WTC11 (cell line): ENCODE data around the gene CHADL. TPM values are rescaled to one million over a fixed set of nuclear protein-coding genes. Genes with fewer than 3 reads are reported as not detected.

Experiments
- ATAC-seq: fragments of 200-7000 bp; cut with Tn5 transposase; 2 replicates; pipeline ENCODE4 v1.10.0; 2021; ENCODE audit warnings: mild to moderate bottlenecking, moderate library complexity
- CTCF ChIA-PET: fragments of 300-600 bp; sonication (Branson Sonifier 250); formaldehyde crosslinking; loops from one replicate; lab custom pipeline; 2021; ENCODE audit warnings: antibody characterized with exemption; lab: Charles Lee
- POLR2A ChIA-PET: fragments of 350-600 bp; sonication (Branson Sonifier 250); formaldehyde crosslinking; loops from one replicate; lab custom pipeline; 2021; ENCODE audit warnings: antibody characterized with exemption; lab: Charles Lee
- DNase-seq: peaks from one replicate; pipeline ENCODE4 v3.0.0; 2021; ENCODE audit warnings: low spot score
- H3K27ac Mint-ChIP-seq: 2 replicates; pipeline ENCODE4 v1.8.0; 2021; ENCODE audit warnings: mixed read lengths
- H3K27me3 Mint-ChIP-seq: 2 replicates; pipeline ENCODE4 v1.8.0; 2021; ENCODE audit warnings: low read depth, mild to moderate bottlenecking, moderate library complexity, mixed read lengths
- H3K36me3 Mint-ChIP-seq: 2 replicates; pipeline ENCODE4 v1.8.0; 2021; ENCODE audit warnings: mixed read lengths
- H3K4me1 Mint-ChIP-seq: 2 replicates; pipeline ENCODE4 v1.8.0; 2022; ENCODE audit warnings: mixed read lengths
- H3K4me3 Mint-ChIP-seq: 2 replicates; pipeline ENCODE4 v1.8.0; 2021; ENCODE audit warnings: mild to moderate bottlenecking, moderate library complexity, mixed read lengths
- H3K9me3 Mint-ChIP-seq: 2 replicates; pipeline ENCODE4 v1.8.0; 2021; ENCODE audit warnings: mixed read lengths
- ATF1 ChIP-seq: sonication (generic); formaldehyde crosslinking; IDR thresholded peaks from 2 replicates; pipeline ENCODE4 v1.8.1; 2023; ENCODE audit warnings: mild to moderate bottlenecking, moderate library complexity, missing genetic modification reagents
- ATF2 ChIP-seq: sonication (generic); formaldehyde crosslinking; IDR thresholded peaks from 2 replicates; pipeline ENCODE4 v1.8.1; 2022; ENCODE audit warnings: low read depth, missing genetic modification reagents, borderline replicate concordance
- ATF3 ChIP-seq: sonication (generic); formaldehyde crosslinking; conservative IDR thresholded peaks from 2 replicates; pipeline ENCODE4 v1.8.1; 2022; ENCODE audit warnings: mild to moderate bottlenecking, missing genetic modification reagents
- E2F5 ChIP-seq: sonication (generic); formaldehyde crosslinking; IDR thresholded peaks from 2 replicates; pipeline ENCODE4 v1.8.1; 2022; ENCODE audit warnings: mild to moderate bottlenecking, moderate library complexity, missing genetic modification reagents
- ESRRA ChIP-seq: sonication (generic); formaldehyde crosslinking; IDR thresholded peaks from 2 replicates; pipeline ENCODE4 v1.8.1; 2022; ENCODE audit warnings: mild to moderate bottlenecking, missing genetic modification reagents, borderline replicate concordance
- JAZF1 ChIP-seq: fragments of 250-450 bp; sonication (Bioruptor Pico); IDR thresholded peaks from 2 replicates; pipeline ENCODE4 v1.9.0; 2021; ENCODE audit warnings: moderate library complexity, mild to moderate bottlenecking, inconsistent platforms
- KAT7 ChIP-seq: sonication (generic); formaldehyde crosslinking; IDR thresholded peaks from 2 replicates; pipeline ENCODE4 v1.8.1; 2023; ENCODE audit warnings: missing genetic modification reagents, mild to moderate bottlenecking, borderline replicate concordance
- MXD4 ChIP-seq: fragments of 250-450 bp; sonication (Bioruptor Pico); IDR thresholded peaks from 2 replicates; pipeline ENCODE4 v1.8.0; 2021; ENCODE audit warnings: mild to moderate bottlenecking, moderate library complexity, borderline replicate concordance
- MYBL2 ChIP-seq: sonication (generic); formaldehyde crosslinking; IDR thresholded peaks from 2 replicates; pipeline ENCODE4 v1.8.1; 2023; ENCODE audit warnings: mild to moderate bottlenecking, moderate library complexity, missing genetic modification reagents
- NFYB ChIP-seq: sonication (generic); formaldehyde crosslinking; conservative IDR thresholded peaks from 2 replicates; pipeline ENCODE4 v1.8.0; 2022; ENCODE audit warnings: low read depth, missing genetic modification reagents
- NR2C2 ChIP-seq: sonication (generic); formaldehyde crosslinking; IDR thresholded peaks from 2 replicates; pipeline ENCODE4 v1.8.0; 2022; ENCODE audit warnings: mild to moderate bottlenecking, missing genetic modification reagents
- PRRX2 ChIP-seq: fragments of 250-450 bp; sonication (Bioruptor Pico); IDR thresholded peaks from 2 replicates; pipeline ENCODE4 v1.8.0; 2021; ENCODE audit warnings: mild to moderate bottlenecking
- SP1 ChIP-seq: sonication (generic); formaldehyde crosslinking; conservative IDR thresholded peaks from 2 replicates; pipeline ENCODE4 v1.8.1; 2022; ENCODE audit warnings: missing genetic modification reagents
- STAT6 ChIP-seq: sonication (generic); formaldehyde crosslinking; conservative IDR thresholded peaks from 2 replicates; pipeline ENCODE4 v1.8.1; 2023; ENCODE audit warnings: mild to moderate bottlenecking, low read depth, missing genetic modification reagents, moderate library complexity
- ZNF219 ChIP-seq: sonication (generic); formaldehyde crosslinking; IDR thresholded peaks from 2 replicates; pipeline ENCODE4 v1.8.0; 2023; ENCODE audit warnings: missing genetic modification reagents, mild to moderate bottlenecking, borderline replicate concordance
- ZNF232 ChIP-seq: sonication (generic); formaldehyde crosslinking; IDR thresholded peaks from 2 replicates; pipeline ENCODE4 v1.8.0; 2022; ENCODE audit warnings: mild to moderate bottlenecking, missing genetic modification reagents
- ZNF416 ChIP-seq: fragments of 250-450 bp; sonication (Bioruptor Pico); IDR thresholded peaks from 2 replicates; pipeline ENCODE4 v1.9.0; 2021; ENCODE audit warnings: mild to moderate bottlenecking, inconsistent platforms
- ZNF532 ChIP-seq: fragments of 250-450 bp; sonication (Bioruptor Pico); IDR thresholded peaks from 2 replicates; pipeline ENCODE4 v1.9.0; 2021; ENCODE audit warnings: mild to moderate bottlenecking, borderline replicate concordance
- ZNF671 ChIP-seq: fragments of 250-450 bp; sonication (Bioruptor Pico); IDR thresholded peaks from 2 replicates; pipeline ENCODE4 v1.8.0; 2021; ENCODE audit warnings: mild to moderate bottlenecking
- total RNA-seq: library from RNA; stranded (reverse); gene quantifications from 3 replicates; pipeline ENCODE4 v1.2.3, GENCODE V29; 2021

CHADL gene
- total RNA-seq, 1 experiment from 2014 or later = 1.2 TPM

- Mint-ChIP-seq H3K4me3 (no peak overlapping the region), H3K27ac (no peak overlapping the region), H3K4me1 (no peaks in the 10 kb centered on the region), H3K36me3 (peaks cover 79% of the 10 kb centered on the region), H3K27me3 (no peaks in the 10 kb centered on the region), H3K9me3 (no peaks in the 10 kb centered on the region)
- DNase-seq (no peak), ATAC-seq (no peak)
- ChIA-PET CTCF (no interaction called here), POLR2A (no interaction called here)
- no peak for TF ChIP-seq ATF2
- TF ChIP-seq SP1 (CRISPR knock-in tag) = no peak
- TF ChIP-seq PRRX2 (CRISPR knock-in tag) = no peak
- TF ChIP-seq ZNF671 = no peak
- TF ChIP-seq ZNF219 (CRISPR knock-in tag) = no peak
- no peak for TF ChIP-seq NR2C2 (CRISPR knock-in tag)
- no peak for TF ChIP-seq E2F5 (CRISPR knock-in tag)
- no peak for TF ChIP-seq MXD4
- no peak for TF ChIP-seq KAT7 (CRISPR knock-in tag)
- no peak for TF ChIP-seq MYBL2 (CRISPR knock-in tag)
- no peak for TF ChIP-seq ATF3 (CRISPR knock-in tag)
- no peak for TF ChIP-seq JAZF1 (CRISPR knock-in tag)
- TF ChIP-seq STAT6 = no peak
- TF ChIP-seq ZNF532 (CRISPR knock-in tag) = no peak
- TF ChIP-seq ESRRA (CRISPR knock-in tag) = no peak
- TF ChIP-seq ATF1 (CRISPR knock-in tag) = no peak
- TF ChIP-seq ZNF232 (CRISPR knock-in tag) = no peak
- no peak for TF ChIP-seq ZNF416 (CRISPR knock-in tag)
- TF ChIP-seq NFYB (CRISPR knock-in tag) = no peak
Measured at GRCh38 chr22:41273128-41273527, 32.4 kb upstream of the CHADL start.
